ENCODE data around the gene RPS6KB2.

RPS6KB2 gene

GRCh38 chr11:67449116-67449844, 21.0 kb downstream of the RPS6KB2 start:
- DNase-seq (ENCODE audit: insufficient read length, low spot score) (no peak), FAIRE-seq (no peak)
- TF ChIP-seq POLR2A (IDR thresholded peaks at IDR 0.05; ENCODE audit: low read depth, low read length): no peak

GRCh38 chr11:67450796-67451657, 22.7 kb downstream of the RPS6KB2 start:
- DNase-seq (ENCODE audit: insufficient read length, low spot score): no peak
- TF ChIP-seq POLR2A (IDR thresholded peaks at IDR 0.05; ENCODE audit: low read depth, low read length): no peak
- FAIRE-seq: no peak

- FAIRE-seq (no peak), DNase-seq (ENCODE audit: insufficient read length, low spot score) (no peak)
- no peak for TF ChIP-seq POLR2A (IDR thresholded peaks at IDR 0.05; ENCODE audit: low read depth, low read length)
Observed at GRCh38 chr11:67451658-67451976, 23.3 kb downstream of the RPS6KB2 start.

- FAIRE-seq (no peak), DNase-seq (ENCODE audit: insufficient read length, low spot score) (no peak)
- no peak for TF ChIP-seq POLR2A (IDR thresholded peaks at IDR 0.05; ENCODE audit: low read depth, low read length)
Observed at GRCh38 chr11:67452141-67452952, 24.1 kb downstream of the RPS6KB2 start, which contains the start of gene GPR152. TSS of gene GPR152 (minus strand) at chr11:67452729. CDS start at chr11:67452724, 5 bp downstream.

- no peak for DNase-seq (ENCODE audit: insufficient read length, low spot score)
- FAIRE-seq: no peak
- no peak for TF ChIP-seq POLR2A (IDR thresholded peaks at IDR 0.05; ENCODE audit: low read depth, low read length)
Observed at GRCh38 chr11:67453816-67454732, 25.8 kb downstream of the RPS6KB2 start.

GRCh38 chr11:67455054-67455453, 26.8 kb downstream of the RPS6KB2 start, which contains the start of gene CABP4:
TSS of gene CABP4 (plus strand) at chr11:67455354. CDS start at chr11:67455424, 70 bp downstream.
- TF ChIP-seq POLR2A (IDR thresholded peaks at IDR 0.05; ENCODE audit: low read depth, low read length): no peak
- DNase-seq (ENCODE audit: insufficient read length, low spot score) (no peak), FAIRE-seq (no peak)

GRCh38 chr11:67456068-67456705, 27.9 kb downstream of the RPS6KB2 start:
- DNase-seq (ENCODE audit: insufficient read length, low spot score) (no peak), FAIRE-seq (no peak)
- no peak for TF ChIP-seq POLR2A (IDR thresholded peaks at IDR 0.05; ENCODE audit: low read depth, low read length)

- no peak for FAIRE-seq
- TF ChIP-seq POLR2A (IDR thresholded peaks at IDR 0.05; ENCODE audit: low read depth, low read length): no peak
- no peak for DNase-seq (ENCODE audit: insufficient read length, low spot score)
Observed at GRCh38 chr11:67457453-67457852, 29.2 kb downstream of the RPS6KB2 start.

- FAIRE-seq (no peak), DNase-seq (ENCODE audit: insufficient read length, low spot score) (no peak)
- no peak for TF ChIP-seq POLR2A (IDR thresholded peaks at IDR 0.05; ENCODE audit: low read depth, low read length)
Observed at GRCh38 chr11:67458266-67458665, 30.0 kb downstream of the RPS6KB2 start.

GRCh38 chr11:67463186-67463585, 34.9 kb downstream of the RPS6KB2 start:
- no peak for TF ChIP-seq POLR2A (IDR thresholded peaks at IDR 0.05; ENCODE audit: low read depth, low read length)
- FAIRE-seq (no peak), DNase-seq (ENCODE audit: insufficient read length, low spot score) (no peak)

- TF ChIP-seq POLR2A (IDR thresholded peaks at IDR 0.05; ENCODE audit: low read depth, low read length): peak; percentile 36; the same call in 1 of the 2 replicates
- DNase-seq (ENCODE audit: insufficient read length, low spot score): peak; percentile 96
- FAIRE-seq: no peak
Observed at GRCh38 chr11:67463680-67464410, 35.6 kb downstream of the RPS6KB2 start.
